NB4 (cell line): ENCODE measurements around the gene SLCO3A1.

Experiments
- DNase-seq: peaks from one replicate; pipeline ENCODE4 v3.0.0; 2010; ENCODE audit warnings: low read depth
- H3K4me3 ChIP-seq: one replicate; pipeline ENCODE4 v1.5.1; 2011; ENCODE audit warnings: mild to moderate bottlenecking, low read depth, low read length, moderate library complexity
- CTCF ChIP-seq: IDR thresholded peaks from one replicate; pipeline ENCODE4 v1.5.1; 2012; ENCODE audit warnings: low read depth, low read length
- MAX ChIP-seq: IDR thresholded peaks from 2 replicates; pipeline ENCODE4 v1.6.1; 2011; ENCODE audit warnings: low read depth, low read length
- MYC ChIP-seq: IDR thresholded peaks from 2 replicates; pipeline ENCODE4 v1.6.1; 2011; ENCODE audit warnings: low read depth, low read length
- POLR2A ChIP-seq: IDR thresholded peaks from 2 replicates; pipeline ENCODE4 v1.6.1; 2011; ENCODE audit warnings: mild to moderate bottlenecking; ENCODE audit not compliant: insufficient read length; ENCODE audit errors: extremely low read depth

Gene SLCO3A1

GRCh38 chr15:92168066-92168683 is 314.7 kb downstream of the SLCO3A1 start:
- no peak overlapping the region for H3K4me3 ChIP-seq
- TF ChIP-seq POLR2A (no peak), CTCF (no peak), MAX (no peak), MYC (no peak)
- no peak for DNase-seq

GRCh38 chr15:92170897-92171296 is 317.4 kb downstream of the SLCO3A1 start:
- TF ChIP-seq POLR2A (no peak), MYC (no peak), CTCF (no peak), MAX (no peak)
- no peak for DNase-seq
- H3K4me3 ChIP-seq = no peak overlapping the region

- H3K4me3 ChIP-seq = no peak overlapping the region
- no peak for DNase-seq
- TF ChIP-seq MYC = no peak
- no peak for TF ChIP-seq POLR2A
- no peak for TF ChIP-seq CTCF
- no peak for TF ChIP-seq MAX
Observed at GRCh38 chr15:92178911-92179310, 325.4 kb downstream of the SLCO3A1 start.

- no peak overlapping the region for H3K4me3 ChIP-seq
- TF ChIP-seq CTCF = no peak
- no peak for DNase-seq
Observed at GRCh38 chr15:92184142-92184541, 330.6 kb downstream of the SLCO3A1 start.

GRCh38 chr15:92184679-92185230 is 331.2 kb downstream of the SLCO3A1 start:
- TF ChIP-seq MYC (no peak), CTCF (no peak), MAX (no peak), POLR2A (no peak)
- no peak for DNase-seq

GRCh38 chr15:92187975-92188374 is 334.5 kb downstream of the SLCO3A1 start:
- DNase-seq = no peak
- TF ChIP-seq CTCF (no peak), POLR2A (no peak), MYC (no peak), MAX (no peak)
- H3K4me3 ChIP-seq = no peak overlapping the region

More at GRCh38 chr15:92184679-92185230, 331.2 kb downstream of the SLCO3A1 start:
- H3K4me3 ChIP-seq = no peak overlapping the region
